Caco-2 (cell line): ENCODE measurements around the gene MED13L. TPM values are rescaled to one million over a fixed set of nuclear protein-coding genes. Genes with fewer than 3 reads are reported as not detected.

Source experiments
- BruUV-seq: library from RNA; stranded (reverse); fragments of 400-500 nt; replicated peaks from 2 replicates; lab custom pipeline; 2021; lab: Mats Ljungman, UMichigan
- CTCF ChIA-PET: fragments of 300-600 bp; sonication (Branson Sonifier 250); formaldehyde crosslinking; loops from one replicate; lab custom pipeline; 2022; ENCODE audit warnings: antibody characterized with exemption; lab: Charles Lee
- POLR2A ChIA-PET: fragments of 300-600 bp; sonication (Branson Sonifier 250); formaldehyde crosslinking; loops from one replicate; lab custom pipeline; 2022; ENCODE audit warnings: antibody characterized with exemption; lab: Charles Lee
- DNase-seq, 2 experiments: peaks; one replicate each; pipeline versions ENCODE4 v3.0.0 to v3.0.0-alpha.2; 2020 to 2022
- H3K27me3 ChIP-seq: replicated peaks from 2 replicates; pipeline ENCODE4 v1.6.0; 2011; ENCODE audit warnings: low read length; ENCODE audit not compliant: control insufficient read depth, insufficient read depth
- H3K36me3 ChIP-seq: 2 replicates; pipeline ENCODE4 v1.5.1; 2011; ENCODE audit warnings: low read length; ENCODE audit not compliant: control insufficient read depth, insufficient read depth
- H3K4me1 ChIP-seq: fragments of 250-450 bp; sonication (Bioruptor Pico); 2 replicates; pipeline ENCODE4 v1.5.1; 2020; ENCODE audit warnings: mild to moderate bottlenecking
- H3K4me3 ChIP-seq: 2 replicates; pipeline ENCODE4 v1.5.1; 2011; ENCODE audit warnings: low read depth, mild to moderate bottlenecking, control low read depth, low read length
- H3K9me3 ChIP-seq: fragments of 250-450 bp; sonication (Bioruptor Pico); 2 replicates; pipeline ENCODE4 v1.5.1; 2020; ENCODE audit warnings: mild to moderate bottlenecking, moderate library complexity
- H3K27ac Mint-ChIP-seq: one replicate; pipeline ENCODE4 v1.8.0; 2022; ENCODE audit warnings: mixed read lengths; ENCODE audit not compliant: unreplicated experiment
- H3K27me3 Mint-ChIP-seq: one replicate; pipeline ENCODE4 v1.8.0; 2022; ENCODE audit warnings: mixed read lengths; ENCODE audit not compliant: insufficient read depth, unreplicated experiment
- H3K36me3 Mint-ChIP-seq: one replicate; pipeline ENCODE4 v1.8.0; 2022; ENCODE audit warnings: mild to moderate bottlenecking, mixed read lengths; ENCODE audit not compliant: insufficient read depth, unreplicated experiment
- H3K4me1 Mint-ChIP-seq: one replicate; pipeline ENCODE4 v1.8.0; 2022; ENCODE audit warnings: low read depth, mixed read lengths; ENCODE audit not compliant: unreplicated experiment
- H3K4me3 Mint-ChIP-seq: one replicate; pipeline ENCODE4 v1.8.0; 2022; ENCODE audit warnings: mild to moderate bottlenecking, moderate library complexity, mixed read lengths; ENCODE audit not compliant: unreplicated experiment
- H3K9me3 Mint-ChIP-seq: one replicate; pipeline ENCODE4 v1.8.0; 2022; ENCODE audit warnings: mixed read lengths; ENCODE audit not compliant: unreplicated experiment
- intact Hi-C: fragments of 100-400 bp; cut with micrococcal nuclease; formaldehyde crosslinking; loops from one replicate; pipeline ENCODE4 v1.10.0; 2022; ENCODE audit not compliant: unreplicated experiment
- total RNA-seq: library from RNA; stranded (reverse); gene quantifications from 2 replicates; pipeline ENCODE4 v1.2.3, GENCODE V29; 2022
- TF ChIP-seq, protein P1 (sequence below), 2 experiments: fragments of 200-600 bp in 1 of 2; IDR thresholded peaks; 1 replicate in 1 of 2; 2 replicates in 1 of 2; pipeline versions ENCODE4 v1.5.1 to v1.8.0; 2011 to 2022; ENCODE audit warnings: antibody characterized with exemption in 1 of 2, control low read depth in 1 of 2, inconsistent platforms in 1 of 2, low read depth in 1 of 2, low read length in 1 of 2, mild to moderate bottlenecking in 1 of 2, moderate library complexity in 1 of 2; ENCODE audit not compliant: insufficient read depth in 1 of 2, severe bottlenecking in 1 of 2, unreplicated experiment in 1 of 2

The MED13L gene
- total RNA-seq, 1 experiment from 2014 or later, result 160 TPM

DNA sequence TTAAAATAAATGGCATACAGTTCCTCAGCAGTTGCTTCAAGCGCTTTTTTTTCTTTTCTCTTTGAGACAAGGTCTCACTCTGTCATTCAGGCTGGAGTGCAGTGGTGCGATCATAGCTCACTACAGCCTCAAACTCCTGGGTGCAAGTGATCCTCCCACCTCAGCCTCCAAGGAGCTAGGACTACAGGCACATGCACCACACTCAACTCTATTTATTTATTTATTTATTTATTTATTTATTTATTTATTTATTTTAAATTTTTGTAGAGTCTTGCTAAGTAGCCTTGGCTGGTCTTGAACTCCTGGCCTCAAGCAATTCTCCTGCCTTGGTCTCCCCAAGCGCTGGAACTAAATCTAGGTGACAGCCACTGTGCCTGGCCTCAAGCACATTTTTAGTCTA is 132.0 kb downstream of the MED13L start:
- intact Hi-C loops, result no loop called here

DNA sequence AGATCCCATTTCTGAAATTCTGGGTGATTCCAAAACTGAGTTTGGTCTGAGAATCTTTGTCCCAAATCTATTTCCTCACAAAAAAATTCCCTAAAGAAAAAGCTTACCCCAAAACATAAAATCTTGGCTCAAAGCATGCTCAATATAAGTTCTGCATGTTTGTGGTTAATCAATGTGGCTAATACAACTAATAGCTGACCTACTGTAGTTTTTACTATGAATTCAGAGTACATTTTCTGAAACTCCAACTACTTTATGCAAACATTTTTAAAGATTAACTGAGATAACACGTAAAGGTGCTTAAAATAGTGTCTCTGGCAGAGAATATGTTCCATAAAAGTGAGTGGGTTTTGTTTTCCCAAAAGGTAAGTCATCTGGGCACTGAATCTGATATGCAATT is 133.1 kb downstream of the MED13L start:
- Mint-ChIP-seq H3K9me3 (no peaks in the 10 kb centered on the region), H3K27me3 (no peaks in the 10 kb centered on the region), H3K36me3 (peaks cover 5% of the 10 kb centered on the region), H3K4me1 (peaks cover 35% of the 10 kb centered on the region), H3K4me3 (no peak overlapping the region), H3K27ac (no peak overlapping the region)
- Histone ChIP-seq H3K36me3 (no peaks in the 10 kb centered on the region), H3K27me3 (no peaks in the 10 kb centered on the region), H3K4me1 (peaks cover 19% of the 10 kb centered on the region), H3K4me3 (no peak overlapping the region), H3K9me3 (no peaks in the 10 kb centered on the region)
- CTCF ChIA-PET, result no interaction called here
- no peak for DNase-seq
- TF ChIP-seq, protein P1, sequence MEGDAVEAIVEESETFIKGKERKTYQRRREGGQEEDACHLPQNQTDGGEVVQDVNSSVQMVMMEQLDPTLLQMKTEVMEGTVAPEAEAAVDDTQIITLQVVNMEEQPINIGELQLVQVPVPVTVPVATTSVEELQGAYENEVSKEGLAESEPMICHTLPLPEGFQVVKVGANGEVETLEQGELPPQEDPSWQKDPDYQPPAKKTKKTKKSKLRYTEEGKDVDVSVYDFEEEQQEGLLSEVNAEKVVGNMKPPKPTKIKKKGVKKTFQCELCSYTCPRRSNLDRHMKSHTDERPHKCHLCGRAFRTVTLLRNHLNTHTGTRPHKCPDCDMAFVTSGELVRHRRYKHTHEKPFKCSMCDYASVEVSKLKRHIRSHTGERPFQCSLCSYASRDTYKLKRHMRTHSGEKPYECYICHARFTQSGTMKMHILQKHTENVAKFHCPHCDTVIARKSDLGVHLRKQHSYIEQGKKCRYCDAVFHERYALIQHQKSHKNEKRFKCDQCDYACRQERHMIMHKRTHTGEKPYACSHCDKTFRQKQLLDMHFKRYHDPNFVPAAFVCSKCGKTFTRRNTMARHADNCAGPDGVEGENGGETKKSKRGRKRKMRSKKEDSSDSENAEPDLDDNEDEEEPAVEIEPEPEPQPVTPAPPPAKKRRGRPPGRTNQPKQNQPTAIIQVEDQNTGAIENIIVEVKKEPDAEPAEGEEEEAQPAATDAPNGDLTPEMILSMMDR (IDR thresholded peaks at IDR 0.05; ENCODE audit: insufficient read depth in 1 of 2, low read depth in 1 of 2, low read length in 1 of 2, severe bottlenecking in 1 of 2, unreplicated experiment in 1 of 2), result no peak
- no TSS peak for BruUV-seq
- POLR2A ChIA-PET, result no interaction called here
- intact Hi-C loops, result no loop called here

More for the DNA sequence above, 132.0 kb downstream of the MED13L start:
- no peaks in the 10 kb centered on the region for H3K9me3 ChIP-seq
- no peak overlapping the region for H3K4me3 ChIP-seq
- H3K27me3 ChIP-seq, result no peaks in the 10 kb centered on the region
- TF ChIP-seq, protein P1 (IDR thresholded peaks at IDR 0.05; ENCODE audit: insufficient read depth in 1 of 2, low read depth in 1 of 2, low read length in 1 of 2, severe bottlenecking in 1 of 2, unreplicated experiment in 1 of 2), result no peak
- DNase-seq, result no peak
- no peaks in the 10 kb centered on the region for H3K9me3 Mint-ChIP-seq
- ChIA-PET CTCF (no interaction called here), POLR2A (no interaction called here)
- H3K4me1 Mint-ChIP-seq, result peaks cover 35% of the 10 kb centered on the region
- no peaks in the 10 kb centered on the region for H3K27me3 Mint-ChIP-seq
- BruUV-seq, result no TSS peak
- H3K27ac Mint-ChIP-seq, result no peak overlapping the region
- no peaks in the 10 kb centered on the region for H3K36me3 Mint-ChIP-seq
- no peaks in the 10 kb centered on the region for H3K36me3 ChIP-seq
- no peak overlapping the region for H3K4me3 Mint-ChIP-seq
- H3K4me1 ChIP-seq, result peaks cover 19% of the 10 kb centered on the region

DNA sequence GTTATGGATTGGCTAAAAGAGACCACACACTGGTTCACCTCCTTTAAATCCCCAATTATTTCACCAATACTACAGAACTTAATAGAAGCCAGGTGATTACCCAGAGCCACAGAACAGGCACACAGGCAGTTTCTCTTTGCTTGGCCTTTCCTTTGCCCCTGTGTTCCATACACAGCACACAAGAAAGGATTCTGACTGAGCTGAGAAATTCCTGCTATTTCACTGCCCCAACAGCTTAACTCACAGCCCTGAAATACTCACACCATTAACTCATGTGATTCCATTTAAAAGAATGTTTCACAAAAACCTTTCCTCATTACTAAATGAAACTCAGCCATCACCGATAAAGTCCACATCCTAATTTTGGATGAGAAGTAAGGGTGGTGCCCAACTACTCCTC is 133.6 kb downstream of the MED13L start:
- no peaks in the 10 kb centered on the region for H3K27me3 Mint-ChIP-seq
- ChIA-PET CTCF (no interaction called here), POLR2A (interaction anchor here (0.6 kb wide), 2 partner anchors 9 to 14 kb away, joined by 3 to 5 read pairs; no protein-coding TSS in a partner anchor)
- H3K4me1 Mint-ChIP-seq, result peaks cover 35% of the 10 kb centered on the region
- Histone ChIP-seq H3K4me3 (no peak overlapping the region), H3K27me3 (no peaks in the 10 kb centered on the region), H3K9me3 (no peaks in the 10 kb centered on the region), H3K36me3 (no peaks in the 10 kb centered on the region), H3K4me1 (peaks cover 19% of the 10 kb centered on the region)
- H3K36me3 Mint-ChIP-seq, result peaks cover 5% of the 10 kb centered on the region
- DNase-seq, result no peak
- TF ChIP-seq, protein P1 (IDR thresholded peaks at IDR 0.05; ENCODE audit: insufficient read depth in 1 of 2, low read depth in 1 of 2, low read length in 1 of 2, severe bottlenecking in 1 of 2, unreplicated experiment in 1 of 2), result no peak
- H3K4me3 Mint-ChIP-seq, result no peak overlapping the region
- intact Hi-C loops, result no loop called here
- peak overlapping the region; percentile 24 for H3K27ac Mint-ChIP-seq
- BruUV-seq, result no TSS peak
- no peaks in the 10 kb centered on the region for H3K9me3 Mint-ChIP-seq
